Caco-2 (cell line): ENCODE results near the gene NPAS3. TPM values are rescaled to one million over a fixed set of nuclear protein-coding genes. Genes with fewer than 3 reads are reported as not detected.

Experiments
- BruUV-seq: library from RNA; stranded (reverse); fragments of 400-500 nt; replicated peaks from 2 replicates; lab custom pipeline; 2021; lab: Mats Ljungman, UMichigan
- CTCF ChIA-PET: fragments of 300-600 bp; sonication (Branson Sonifier 250); formaldehyde crosslinking; loops from one replicate; lab custom pipeline; 2022; ENCODE audit warnings: antibody characterized with exemption; lab: Charles Lee
- POLR2A ChIA-PET: fragments of 300-600 bp; sonication (Branson Sonifier 250); formaldehyde crosslinking; loops from one replicate; lab custom pipeline; 2022; ENCODE audit warnings: antibody characterized with exemption; lab: Charles Lee
- DNase-seq, 2 experiments: peaks; one replicate each; pipeline versions ENCODE4 v3.0.0 to v3.0.0-alpha.2; 2020 to 2022
- H3K27me3 ChIP-seq: replicated peaks from 2 replicates; pipeline ENCODE4 v1.6.0; 2011; ENCODE audit warnings: low read length; ENCODE audit not compliant: control insufficient read depth, insufficient read depth
- H3K36me3 ChIP-seq: 2 replicates; pipeline ENCODE4 v1.5.1; 2011; ENCODE audit warnings: low read length; ENCODE audit not compliant: control insufficient read depth, insufficient read depth
- H3K4me1 ChIP-seq: fragments of 250-450 bp; sonication (Bioruptor Pico); 2 replicates; pipeline ENCODE4 v1.5.1; 2020; ENCODE audit warnings: mild to moderate bottlenecking
- H3K4me3 ChIP-seq: 2 replicates; pipeline ENCODE4 v1.5.1; 2011; ENCODE audit warnings: low read depth, mild to moderate bottlenecking, control low read depth, low read length
- H3K9me3 ChIP-seq: fragments of 250-450 bp; sonication (Bioruptor Pico); 2 replicates; pipeline ENCODE4 v1.5.1; 2020; ENCODE audit warnings: mild to moderate bottlenecking, moderate library complexity
- H3K27ac Mint-ChIP-seq: one replicate; pipeline ENCODE4 v1.8.0; 2022; ENCODE audit warnings: mixed read lengths; ENCODE audit not compliant: unreplicated experiment
- H3K27me3 Mint-ChIP-seq: one replicate; pipeline ENCODE4 v1.8.0; 2022; ENCODE audit warnings: mixed read lengths; ENCODE audit not compliant: insufficient read depth, unreplicated experiment
- H3K36me3 Mint-ChIP-seq: one replicate; pipeline ENCODE4 v1.8.0; 2022; ENCODE audit warnings: mild to moderate bottlenecking, mixed read lengths; ENCODE audit not compliant: insufficient read depth, unreplicated experiment
- H3K4me1 Mint-ChIP-seq: one replicate; pipeline ENCODE4 v1.8.0; 2022; ENCODE audit warnings: low read depth, mixed read lengths; ENCODE audit not compliant: unreplicated experiment
- H3K4me3 Mint-ChIP-seq: one replicate; pipeline ENCODE4 v1.8.0; 2022; ENCODE audit warnings: mild to moderate bottlenecking, moderate library complexity, mixed read lengths; ENCODE audit not compliant: unreplicated experiment
- H3K9me3 Mint-ChIP-seq: one replicate; pipeline ENCODE4 v1.8.0; 2022; ENCODE audit warnings: mixed read lengths; ENCODE audit not compliant: unreplicated experiment
- intact Hi-C: fragments of 100-400 bp; cut with micrococcal nuclease; formaldehyde crosslinking; loops from one replicate; pipeline ENCODE4 v1.10.0; 2022; ENCODE audit not compliant: unreplicated experiment
- total RNA-seq: library from RNA; stranded (reverse); gene quantifications from 2 replicates; pipeline ENCODE4 v1.2.3, GENCODE V29; 2022
- TF ChIP-seq, protein P1 (sequence below), 2 experiments: fragments of 200-600 bp in 1 of 2; IDR thresholded peaks; 1 replicate in 1 of 2; 2 replicates in 1 of 2; pipeline versions ENCODE4 v1.5.1 to v1.8.0; 2011 to 2022; ENCODE audit warnings: antibody characterized with exemption in 1 of 2, control low read depth in 1 of 2, inconsistent platforms in 1 of 2, low read depth in 1 of 2, low read length in 1 of 2, mild to moderate bottlenecking in 1 of 2, moderate library complexity in 1 of 2; ENCODE audit not compliant: insufficient read depth in 1 of 2, severe bottlenecking in 1 of 2, unreplicated experiment in 1 of 2

The NPAS3 gene
- total RNA-seq, 1 experiment from 2014 or later = not detected

DNA sequence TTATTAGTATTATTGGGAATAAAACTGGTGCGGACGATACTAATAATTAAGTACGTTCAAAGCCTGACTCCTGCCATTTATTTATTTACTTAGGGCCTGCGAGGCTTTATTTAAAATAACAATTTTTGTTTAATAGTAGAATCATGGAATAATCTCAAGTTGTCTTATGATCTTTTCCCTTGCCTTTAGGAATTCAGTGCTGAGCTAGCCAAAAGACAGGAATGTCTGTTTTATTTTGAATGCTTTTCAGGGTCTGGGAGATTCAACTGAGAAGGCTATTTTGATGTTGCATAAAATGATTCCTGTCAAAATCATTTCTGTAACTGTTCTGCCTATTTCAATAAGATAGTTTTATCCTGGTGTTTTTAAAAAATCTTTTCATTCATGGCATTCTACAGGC, 522.4 kb downstream of the NPAS3 start:
- peaks cover 9% of the 10 kb centered on the region for H3K27me3 Mint-ChIP-seq
- Histone ChIP-seq H3K9me3 (no peaks in the 10 kb centered on the region), H3K36me3 (no peaks in the 10 kb centered on the region), H3K27me3 (no peaks in the 10 kb centered on the region), H3K4me3 (no peak overlapping the region), H3K4me1 (no peaks in the 10 kb centered on the region)
- TF ChIP-seq, protein P1, sequence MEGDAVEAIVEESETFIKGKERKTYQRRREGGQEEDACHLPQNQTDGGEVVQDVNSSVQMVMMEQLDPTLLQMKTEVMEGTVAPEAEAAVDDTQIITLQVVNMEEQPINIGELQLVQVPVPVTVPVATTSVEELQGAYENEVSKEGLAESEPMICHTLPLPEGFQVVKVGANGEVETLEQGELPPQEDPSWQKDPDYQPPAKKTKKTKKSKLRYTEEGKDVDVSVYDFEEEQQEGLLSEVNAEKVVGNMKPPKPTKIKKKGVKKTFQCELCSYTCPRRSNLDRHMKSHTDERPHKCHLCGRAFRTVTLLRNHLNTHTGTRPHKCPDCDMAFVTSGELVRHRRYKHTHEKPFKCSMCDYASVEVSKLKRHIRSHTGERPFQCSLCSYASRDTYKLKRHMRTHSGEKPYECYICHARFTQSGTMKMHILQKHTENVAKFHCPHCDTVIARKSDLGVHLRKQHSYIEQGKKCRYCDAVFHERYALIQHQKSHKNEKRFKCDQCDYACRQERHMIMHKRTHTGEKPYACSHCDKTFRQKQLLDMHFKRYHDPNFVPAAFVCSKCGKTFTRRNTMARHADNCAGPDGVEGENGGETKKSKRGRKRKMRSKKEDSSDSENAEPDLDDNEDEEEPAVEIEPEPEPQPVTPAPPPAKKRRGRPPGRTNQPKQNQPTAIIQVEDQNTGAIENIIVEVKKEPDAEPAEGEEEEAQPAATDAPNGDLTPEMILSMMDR (IDR thresholded peaks at IDR 0.05; ENCODE audit: insufficient read depth in 1 of 2, low read depth in 1 of 2, low read length in 1 of 2, severe bottlenecking in 1 of 2, unreplicated experiment in 1 of 2) = no peak
- no TSS peak for BruUV-seq
- intact Hi-C loops = no loop called here
- H3K27ac Mint-ChIP-seq = no peak overlapping the region
- POLR2A ChIA-PET = no interaction called here
- no peaks in the 10 kb centered on the region for H3K4me1 Mint-ChIP-seq
- no peaks in the 10 kb centered on the region for H3K36me3 Mint-ChIP-seq
- no peak for DNase-seq
- no peaks in the 10 kb centered on the region for H3K9me3 Mint-ChIP-seq
- CTCF ChIA-PET = no interaction called here
- H3K4me3 Mint-ChIP-seq = no peak overlapping the region

DNA sequence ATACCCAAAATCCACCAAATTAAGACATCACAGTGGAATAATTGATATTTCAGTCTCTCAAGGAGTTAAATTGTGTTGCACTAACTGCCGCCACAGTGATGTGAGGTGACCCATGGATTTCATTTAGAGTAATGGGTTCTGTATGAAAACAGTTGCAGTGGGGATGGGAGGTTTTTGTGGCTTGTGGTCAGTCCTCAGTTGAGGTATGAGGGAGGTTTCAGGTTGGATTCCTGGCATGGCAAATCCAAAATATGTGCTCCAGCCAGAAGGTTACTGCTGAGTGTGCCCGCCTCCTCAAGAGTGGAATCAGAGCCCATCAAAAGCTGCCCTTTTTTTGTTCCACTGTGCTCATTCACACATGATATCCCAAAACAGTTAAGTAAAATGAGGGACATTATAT, 525.1 kb downstream of the NPAS3 start:
- DNase-seq = no peak
- no peak overlapping the region for H3K27ac Mint-ChIP-seq
- Histone ChIP-seq H3K36me3 (no peaks in the 10 kb centered on the region), H3K9me3 (no peaks in the 10 kb centered on the region), H3K4me1 (no peaks in the 10 kb centered on the region), H3K27me3 (no peaks in the 10 kb centered on the region), H3K4me3 (no peak overlapping the region)
- no peaks in the 10 kb centered on the region for H3K4me1 Mint-ChIP-seq
- H3K9me3 Mint-ChIP-seq = no peaks in the 10 kb centered on the region
- no TSS peak for BruUV-seq
- peaks cover 8% of the 10 kb centered on the region for H3K27me3 Mint-ChIP-seq
- H3K36me3 Mint-ChIP-seq = no peaks in the 10 kb centered on the region
- intact Hi-C loops = no loop called here
- ChIA-PET POLR2A (no interaction called here), CTCF (no interaction called here)
- TF ChIP-seq, protein P1 (IDR thresholded peaks at IDR 0.05; ENCODE audit: insufficient read depth in 1 of 2, low read depth in 1 of 2, low read length in 1 of 2, severe bottlenecking in 1 of 2, unreplicated experiment in 1 of 2) = no peak
- no peak overlapping the region for H3K4me3 Mint-ChIP-seq

DNA sequence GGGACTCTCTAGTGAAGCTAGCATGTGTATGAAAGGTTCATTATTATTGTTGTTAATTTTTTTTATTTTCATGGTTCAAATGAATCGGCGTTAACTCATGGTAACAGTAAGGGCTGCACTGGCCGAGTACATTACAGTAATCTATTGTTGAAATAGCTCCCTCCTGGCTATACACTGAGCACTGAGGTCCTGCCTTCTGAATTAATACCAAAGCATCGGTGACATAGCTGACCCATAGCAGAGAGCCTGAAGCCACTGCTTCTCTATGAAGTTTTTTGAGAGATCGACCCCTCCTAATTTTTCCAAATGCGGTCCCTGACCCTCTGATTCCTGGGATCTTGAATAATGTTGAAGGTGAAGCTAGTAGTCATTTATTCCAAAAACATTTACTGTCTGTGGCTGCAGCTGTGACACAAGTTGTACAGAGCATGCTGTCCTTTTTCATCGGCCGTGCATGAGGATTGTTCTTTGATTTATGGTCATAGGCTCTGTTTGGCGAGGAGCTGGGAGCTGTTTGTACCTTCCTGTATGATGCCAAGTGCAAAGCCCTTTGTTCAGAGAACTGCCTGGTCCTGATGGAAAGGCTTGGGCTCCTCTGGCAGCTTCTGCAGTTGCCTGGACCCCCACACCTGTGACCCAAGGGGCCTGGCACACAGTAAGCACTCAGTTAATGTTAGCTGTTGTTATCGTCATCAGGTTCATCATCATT, 525.7 kb downstream of the NPAS3 start:
- TF ChIP-seq, protein P1 (IDR thresholded peaks at IDR 0.05; ENCODE audit: insufficient read depth in 1 of 2, low read depth in 1 of 2, low read length in 1 of 2, severe bottlenecking in 1 of 2, unreplicated experiment in 1 of 2) = no peak
- H3K4me1 ChIP-seq = no peaks in the 10 kb centered on the region
- H3K4me1 Mint-ChIP-seq = no peaks in the 10 kb centered on the region
- H3K9me3 ChIP-seq = no peaks in the 10 kb centered on the region
- POLR2A ChIA-PET = no interaction called here
- no peaks in the 10 kb centered on the region for H3K36me3 ChIP-seq
- no peaks in the 10 kb centered on the region for H3K36me3 Mint-ChIP-seq
- no peaks in the 10 kb centered on the region for H3K9me3 Mint-ChIP-seq
- H3K4me3 ChIP-seq = no peak overlapping the region
- intact Hi-C loops = no loop called here
- H3K4me3 Mint-ChIP-seq = no peak overlapping the region
- DNase-seq = no peak
- H3K27ac Mint-ChIP-seq = no peak overlapping the region
- CTCF ChIA-PET = no interaction called here
- BruUV-seq = no TSS peak
- peaks cover 8% of the 10 kb centered on the region for H3K27me3 Mint-ChIP-seq
- H3K27me3 ChIP-seq = no peaks in the 10 kb centered on the region
